KOPT-K1 (cell line): Measurements from ENCODE around the gene PLCB1.
"Not testable (repeated sequence)": the region's sequence is repeated elsewhere in the genome, so short reads cannot be mapped to it uniquely, and the experiment has no call there.

Source experiments
- H3K27ac ChIP-seq: fragments of 200-600 bp; sonication (generic); 2 replicates; pipeline ENCODE4 v1.5.1; 2016; ENCODE audit warnings: antibody characterized with exemption, mild to moderate bottlenecking, low read depth, low read length; ENCODE audit not compliant: poor library complexity, severe bottlenecking
- H3K36me3 ChIP-seq: fragments of 200-600 bp; sonication (generic); 2 replicates; pipeline ENCODE4 v1.5.1; 2017; ENCODE audit warnings: antibody characterized with exemption, mild to moderate bottlenecking, low read length, moderate library complexity; ENCODE audit not compliant: insufficient read depth
- H3K9me3 ChIP-seq: fragments of 200-600 bp; sonication (generic); 2 replicates; pipeline ENCODE4 v1.5.1; 2017; ENCODE audit warnings: antibody characterized with exemption, low read length, mild to moderate bottlenecking; ENCODE audit not compliant: insufficient read depth, poor library complexity, severe bottlenecking

Gene PLCB1

DNA sequence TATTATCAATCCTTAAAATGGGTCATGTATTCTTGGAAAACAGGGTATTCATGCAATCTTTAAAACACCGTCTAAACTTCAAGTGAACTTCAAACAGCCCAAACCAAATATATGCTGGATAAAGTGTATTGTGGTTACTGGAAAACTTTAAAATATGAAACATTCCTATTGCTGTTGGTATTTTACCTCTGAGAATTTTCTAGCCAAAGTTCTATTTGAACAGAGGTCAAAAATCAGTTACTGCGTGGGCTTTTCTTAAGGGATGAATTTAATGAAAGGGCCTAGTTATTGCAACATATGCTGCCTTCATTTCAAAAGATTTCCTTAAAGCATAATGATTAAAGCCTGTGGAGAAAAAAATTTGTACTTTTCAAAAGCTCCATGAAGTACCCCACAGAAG is 436.0 kb downstream of the PLCB1 start:
- Histone ChIP-seq H3K36me3 (no peaks in the 10 kb centered on the region), H3K27ac (no peak overlapping the region), H3K9me3 (no peaks in the 10 kb centered on the region)

DNA sequence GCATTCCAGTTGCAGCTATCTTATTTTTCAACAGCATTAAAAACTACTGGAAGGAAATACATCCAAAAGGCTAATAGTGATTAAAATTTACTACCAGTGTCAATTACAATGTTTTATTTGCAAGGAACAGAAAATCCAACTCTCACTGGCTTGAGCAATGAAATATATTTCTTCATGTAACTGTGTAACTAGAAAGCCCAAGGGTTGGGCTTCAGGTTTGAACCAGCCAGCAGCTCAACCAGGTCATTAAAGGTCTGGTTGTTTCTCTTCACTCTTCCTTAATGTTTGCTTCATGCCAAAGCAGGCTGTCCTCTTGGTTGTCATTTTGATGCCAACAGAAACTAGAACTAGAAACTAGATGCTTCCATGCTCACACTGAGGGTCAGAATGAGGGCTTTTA is 437.7 kb downstream of the PLCB1 start:
- H3K27ac ChIP-seq, result no peak overlapping the region
- no peaks in the 10 kb centered on the region for H3K36me3 ChIP-seq

DNA sequence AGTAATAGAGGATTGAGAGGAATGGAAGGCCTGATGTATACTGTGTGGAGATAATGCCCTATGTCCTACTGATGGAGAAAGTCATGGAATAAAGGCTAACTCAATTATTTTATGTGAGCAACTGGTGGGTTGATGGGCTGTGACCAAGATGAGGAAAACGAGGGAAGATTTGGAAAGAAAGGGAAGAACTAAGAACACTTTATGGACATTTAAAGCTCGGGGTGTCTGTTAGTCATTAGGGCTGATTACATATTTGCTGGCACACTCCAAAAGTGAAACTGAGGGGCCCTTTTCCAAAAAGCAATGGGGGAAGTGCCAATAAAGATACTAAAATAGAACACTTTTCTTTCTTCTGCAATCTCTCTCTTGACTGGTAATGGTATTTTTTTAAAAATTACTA is 439.5 kb downstream of the PLCB1 start:
- Histone ChIP-seq H3K27ac (no peak overlapping the region), H3K36me3 (no peaks in the 10 kb centered on the region), H3K9me3 (no peaks in the 10 kb centered on the region)

More for the DNA sequence above, 437.7 kb downstream of the PLCB1 start:
- no peaks in the 10 kb centered on the region for H3K9me3 ChIP-seq

DNA sequence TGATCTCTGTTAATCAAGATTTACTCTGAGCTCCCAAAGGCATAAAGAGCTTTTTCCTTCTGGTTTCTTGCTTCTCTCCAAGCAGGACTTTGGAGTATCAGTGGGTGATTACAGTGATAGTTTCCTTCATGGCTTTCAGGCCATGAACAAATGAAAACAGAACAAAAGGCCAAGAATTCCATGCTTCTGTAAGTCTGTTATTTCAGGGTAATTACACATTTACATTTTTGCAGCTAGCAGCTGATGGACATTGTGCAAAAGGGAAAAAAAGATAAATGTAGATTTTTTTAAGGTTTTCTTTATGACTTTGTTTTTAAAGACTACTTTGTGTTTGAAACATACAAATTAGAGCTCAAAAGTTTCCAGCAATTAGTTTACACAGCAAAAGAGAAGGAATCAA is 441.6 kb downstream of the PLCB1 start:
- H3K36me3 ChIP-seq, result no peaks in the 10 kb centered on the region
- H3K9me3 ChIP-seq, result no peaks in the 10 kb centered on the region
- H3K27ac ChIP-seq, result no peak overlapping the region

DNA sequence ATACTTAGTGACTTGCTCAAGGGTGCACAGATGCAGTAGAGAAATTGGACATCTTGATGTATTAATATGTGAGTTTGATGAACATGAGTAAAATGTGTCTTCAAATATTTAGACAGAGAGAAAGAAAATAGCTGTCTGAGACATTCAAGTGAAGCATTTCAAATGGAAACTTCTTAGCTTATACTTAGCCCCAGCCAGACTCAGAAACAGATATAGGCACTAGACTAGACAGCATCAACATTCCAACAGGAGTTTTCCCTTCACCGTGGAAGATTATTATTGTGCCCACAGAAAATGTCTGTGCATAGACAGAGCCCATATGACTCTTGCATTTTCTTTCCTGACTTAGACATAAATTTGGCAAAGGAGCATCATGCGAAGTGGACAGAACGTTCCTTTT is 443.0 kb downstream of the PLCB1 start:
- H3K27ac ChIP-seq, result no peak overlapping the region
- no peaks in the 10 kb centered on the region for H3K9me3 ChIP-seq
- no peaks in the 10 kb centered on the region for H3K36me3 ChIP-seq

DNA sequence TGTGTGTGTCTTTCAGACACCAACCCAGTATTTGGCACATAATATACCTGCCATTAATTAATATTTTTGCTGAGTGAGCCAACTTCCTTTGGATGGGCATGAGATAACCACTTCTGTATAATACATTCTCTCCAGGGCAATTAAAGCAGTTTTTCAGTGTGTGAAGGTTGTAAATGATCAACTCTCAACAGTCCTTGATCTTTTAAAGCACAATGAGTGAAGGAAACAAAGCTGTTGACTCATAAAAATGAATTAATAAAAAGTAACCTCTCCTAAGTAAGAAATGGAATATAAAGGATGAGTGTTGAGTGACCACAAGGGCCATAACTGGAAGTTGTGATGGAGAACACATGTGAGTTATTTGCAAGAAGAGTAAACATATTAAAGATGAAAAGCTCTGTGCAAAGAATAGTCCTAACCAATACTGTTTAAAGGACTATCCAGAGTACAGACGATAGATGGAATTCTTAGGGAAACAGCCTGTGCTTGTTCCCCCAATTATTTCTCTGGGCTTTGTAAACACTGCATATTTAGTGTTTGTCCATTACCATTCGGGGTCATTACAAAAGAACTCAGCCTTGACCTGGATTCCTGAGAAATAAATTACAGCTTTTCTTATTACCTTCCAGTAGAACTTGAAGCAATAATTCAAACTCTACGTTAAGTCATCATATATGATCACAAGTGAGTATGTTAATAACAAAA is 446.2 kb downstream of the PLCB1 start:
- no peak overlapping the region for H3K27ac ChIP-seq
- H3K9me3 ChIP-seq, result no peaks in the 10 kb centered on the region
- no peaks in the 10 kb centered on the region for H3K36me3 ChIP-seq

DNA sequence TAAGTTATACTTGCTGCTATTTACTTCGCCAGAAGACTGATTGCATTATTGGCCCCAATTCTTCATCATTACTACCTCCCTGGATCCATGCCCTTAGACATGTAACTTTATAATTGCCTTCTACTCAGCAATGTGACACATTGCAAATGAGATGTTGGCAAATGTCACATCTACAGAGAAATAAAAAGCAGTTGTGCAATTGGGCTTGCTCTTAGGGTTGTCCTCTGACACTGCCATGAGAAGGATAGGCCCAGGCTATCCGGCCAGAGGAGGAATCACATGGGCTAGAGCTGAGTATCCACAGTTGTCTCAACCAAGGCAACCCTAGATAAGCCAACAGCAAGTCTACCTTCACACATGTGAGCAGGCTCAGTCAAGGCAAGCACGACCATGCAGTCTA is 447.0 kb downstream of the PLCB1 start:
- Histone ChIP-seq H3K36me3 (no peaks in the 10 kb centered on the region), H3K9me3 (no peaks in the 10 kb centered on the region), H3K27ac (no peak overlapping the region)

DNA sequence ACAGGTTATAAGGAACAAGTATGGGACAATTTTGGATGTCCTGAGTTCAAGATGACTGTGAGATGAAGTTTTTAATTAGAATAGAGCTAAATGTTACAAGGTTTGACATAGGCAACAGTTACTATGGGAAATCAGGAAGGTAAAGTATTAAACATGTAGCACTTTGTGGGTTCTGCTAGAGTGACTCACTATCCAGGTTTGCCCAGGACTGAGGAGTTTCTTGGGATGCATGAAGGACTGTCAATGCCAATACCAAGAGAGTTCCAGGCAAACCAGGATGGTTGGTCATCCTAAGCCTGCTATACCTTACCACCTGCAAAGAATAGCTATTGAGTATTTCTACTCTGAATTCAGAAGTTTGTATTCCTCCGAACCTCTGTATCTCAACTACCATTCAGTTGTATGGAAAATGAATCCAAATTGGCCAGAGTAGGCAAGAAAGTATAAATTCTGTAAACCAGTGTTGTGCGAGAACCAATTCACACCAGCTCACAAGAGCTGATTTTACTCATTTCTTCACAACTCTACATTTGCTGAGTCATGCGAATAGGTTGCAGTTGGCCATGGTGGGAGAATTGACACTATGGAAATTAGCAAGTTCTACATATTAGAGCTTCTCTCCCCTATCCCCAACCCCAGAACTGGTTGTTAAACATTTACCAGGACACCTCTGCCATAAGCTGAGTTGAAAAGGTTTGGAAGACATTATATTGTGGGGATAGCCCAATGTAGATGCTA is 449.5 kb downstream of the PLCB1 start:
- no peak overlapping the region for H3K27ac ChIP-seq
- H3K36me3 ChIP-seq, result no peaks in the 10 kb centered on the region
- H3K9me3 ChIP-seq, result no peaks in the 10 kb centered on the region

DNA sequence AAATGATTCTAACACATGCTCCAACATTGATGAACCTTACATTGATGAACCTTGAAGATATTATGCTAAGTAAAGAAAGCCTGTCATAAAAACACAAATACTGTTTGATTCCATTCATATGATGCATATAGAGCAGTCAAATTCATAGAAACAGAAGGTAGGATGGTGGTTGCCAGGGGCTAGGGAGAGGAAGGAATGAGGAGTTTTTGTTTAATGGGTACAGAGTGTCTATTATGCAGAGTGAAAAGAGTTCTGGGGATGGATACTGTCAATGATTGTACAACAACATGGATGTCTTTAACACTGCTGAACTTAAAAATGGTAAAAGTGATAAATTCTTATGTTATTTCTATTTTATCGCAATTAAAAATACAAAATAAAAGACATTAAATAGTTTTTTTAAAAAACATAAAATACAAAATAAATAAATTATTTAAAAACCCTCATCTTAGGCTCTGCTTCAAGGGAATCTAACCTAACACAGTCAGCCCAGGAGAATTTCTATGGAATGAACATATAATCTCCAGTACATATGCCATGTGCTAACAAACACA is 451.0 kb downstream of the PLCB1 start:
- Histone ChIP-seq H3K9me3 (no peaks in the 10 kb centered on the region), H3K36me3 (no peaks in the 10 kb centered on the region), H3K27ac (no peak overlapping the region)

DNA sequence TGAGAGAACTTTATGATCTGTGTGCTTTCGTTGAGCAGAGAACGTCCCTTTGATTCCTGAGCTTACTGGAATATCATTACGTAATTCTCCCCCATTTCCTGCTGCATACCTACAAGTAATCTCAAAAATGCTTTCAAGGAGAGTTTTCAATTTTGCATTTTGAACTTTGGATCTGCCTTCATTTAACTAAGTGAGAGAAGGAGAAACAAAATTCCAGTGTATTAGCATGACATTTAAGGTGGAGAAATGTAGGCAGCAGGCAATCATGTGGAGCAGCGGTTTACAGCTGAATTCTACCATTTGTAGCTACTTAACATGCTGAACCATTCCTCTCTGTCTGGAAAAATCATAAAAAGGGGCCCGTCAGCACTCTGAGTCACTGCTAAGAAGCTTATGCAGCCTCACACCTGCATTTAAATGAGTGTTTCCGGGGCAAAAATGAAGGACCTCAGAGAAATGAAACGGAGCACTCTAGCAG is 451.5 kb downstream of the PLCB1 start:
- no peaks in the 10 kb centered on the region for H3K9me3 ChIP-seq
- H3K36me3 ChIP-seq, result no peaks in the 10 kb centered on the region
- no peak overlapping the region for H3K27ac ChIP-seq

DNA sequence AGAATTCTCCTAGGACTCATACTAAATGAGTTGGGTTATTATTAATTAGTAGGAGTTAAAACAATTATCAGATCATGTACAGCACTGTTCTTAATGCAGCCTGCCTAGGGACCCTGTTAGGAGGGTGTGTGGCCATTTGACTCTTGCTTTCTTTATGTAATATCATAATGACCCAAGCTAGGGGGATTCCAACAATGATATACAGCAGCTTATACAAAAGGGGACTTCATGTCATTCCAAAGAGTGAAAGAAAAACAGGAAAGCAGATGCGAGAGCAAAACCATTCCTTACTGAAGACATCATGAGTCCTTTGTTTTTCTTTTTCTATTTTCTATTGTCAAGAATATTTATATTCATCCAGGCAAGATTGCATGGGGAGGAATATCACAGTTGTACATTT is 455.2 kb downstream of the PLCB1 start:
- Histone ChIP-seq H3K9me3 (no peaks in the 10 kb centered on the region), H3K27ac (no peak overlapping the region), H3K36me3 (no peaks in the 10 kb centered on the region)

DNA sequence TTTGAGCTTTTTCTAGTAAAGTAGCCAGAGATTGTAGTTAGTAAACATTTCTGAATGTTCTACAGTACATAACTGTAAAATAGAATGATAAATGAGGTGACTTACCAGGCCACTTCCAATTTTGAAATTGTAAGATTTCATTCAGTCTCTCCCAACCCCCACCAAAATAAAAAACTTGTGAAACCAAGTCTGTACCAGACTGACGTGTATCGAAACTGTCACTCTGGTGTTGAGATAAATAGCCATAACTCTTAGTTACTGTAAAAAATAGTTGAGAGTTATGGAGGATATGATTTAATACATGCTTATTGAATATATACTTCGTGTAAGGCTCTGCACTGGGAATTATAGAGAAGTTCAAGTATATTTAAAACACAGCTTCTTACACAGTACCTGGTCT is 455.7 kb downstream of the PLCB1 start:
- H3K9me3 ChIP-seq, result no peaks in the 10 kb centered on the region
- no peak overlapping the region for H3K27ac ChIP-seq
- H3K36me3 ChIP-seq, result no peaks in the 10 kb centered on the region

DNA sequence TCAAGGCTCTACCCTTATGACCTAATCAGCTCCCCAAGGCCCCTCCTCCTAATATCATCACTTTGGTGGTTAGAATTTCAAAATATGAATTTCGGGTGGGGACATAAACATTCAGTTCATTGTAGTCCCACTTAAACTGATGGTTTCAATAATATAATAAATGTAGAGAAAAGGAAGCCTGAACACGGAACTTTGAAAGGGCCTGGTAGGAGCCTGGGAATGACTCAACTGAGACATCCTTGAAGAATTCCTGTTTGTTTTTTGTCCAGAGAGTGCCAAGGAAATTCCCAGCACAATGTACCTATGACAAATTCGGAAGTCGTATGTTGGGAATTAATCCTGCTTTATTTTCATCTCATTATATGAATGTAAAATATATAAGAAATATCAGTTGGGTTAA is 457.9 kb downstream of the PLCB1 start:
- no peaks in the 10 kb centered on the region for H3K9me3 ChIP-seq
- no peaks in the 10 kb centered on the region for H3K36me3 ChIP-seq
- H3K27ac ChIP-seq, result no peak overlapping the region

DNA sequence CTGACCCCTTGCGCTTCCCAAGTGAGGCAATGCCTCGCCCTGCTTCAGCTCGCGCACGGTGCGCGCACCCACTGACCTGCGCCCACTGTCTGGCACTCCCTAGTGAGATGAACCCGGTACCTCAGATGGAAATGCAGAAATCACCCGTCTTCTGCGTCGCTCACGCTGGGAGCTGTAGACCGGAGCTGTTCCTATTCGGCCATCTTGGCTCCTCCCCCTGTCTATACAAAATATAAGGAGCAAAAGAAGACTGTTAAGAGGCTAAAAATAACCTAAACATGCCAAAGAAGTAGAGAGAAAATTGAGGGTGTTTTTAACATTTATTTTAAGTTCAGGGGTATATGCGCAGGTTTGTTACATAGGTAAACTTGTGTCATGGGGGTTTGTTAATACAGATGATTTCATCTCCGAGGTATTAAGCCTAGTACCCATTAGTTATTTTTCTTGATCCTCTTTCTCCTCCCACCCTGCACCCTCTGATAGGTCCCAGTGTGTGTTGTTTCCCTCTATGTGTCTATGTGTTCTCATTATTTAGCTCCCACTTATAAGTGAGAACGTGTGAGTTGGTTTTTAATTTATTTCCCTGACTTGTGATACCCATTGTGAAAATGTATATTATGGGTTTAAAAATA is 469.0 kb downstream of the PLCB1 start:
- H3K36me3 ChIP-seq, H3K9me3 ChIP-seq, H3K27ac ChIP-seq: not testable (repeated sequence)

DNA sequence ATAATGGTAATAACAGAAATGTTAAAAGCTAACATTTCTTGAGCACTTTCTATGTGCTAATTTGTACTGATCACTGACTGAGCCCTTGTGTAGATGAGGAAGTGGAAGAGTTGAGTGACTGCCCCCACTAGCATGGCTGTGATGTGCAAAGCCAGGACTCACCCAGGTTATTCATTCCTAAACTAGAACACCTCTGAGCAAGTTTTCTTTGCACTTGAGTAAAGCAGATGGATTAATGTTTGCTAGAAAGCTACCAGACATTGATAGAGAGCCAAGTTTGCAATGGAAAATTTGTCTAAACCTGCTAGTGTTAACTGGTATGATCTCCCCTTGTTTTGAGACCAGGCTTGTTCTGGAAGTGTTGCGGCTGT is 469.5 kb downstream of the PLCB1 start:
- Histone ChIP-seq H3K27ac (no peak overlapping the region), H3K36me3 (no peaks in the 10 kb centered on the region), H3K9me3 (no peaks in the 10 kb centered on the region)
